ENCODE data around the gene GALNT1.

Gene GALNT1

GRCh38 chr18:35730691-35731370, 149.3 kb downstream of the GALNT1 start:
- Histone ChIP-seq H3K4me3 (ENCODE audit: low read length) (no peak overlapping the region), H3K27ac (ENCODE audit: low read length) (no peak overlapping the region), H3K9me3 (ENCODE audit: control insufficient read depth, insufficient read depth, low read length) (no peaks in the 10 kb centered on the region), H3K27me3 (ENCODE audit: control insufficient read depth, insufficient read depth, low read length) (no peaks in the 10 kb centered on the region), H3K4me1 (ENCODE audit: control insufficient read depth, insufficient read depth, low read length) (no peaks in the 10 kb centered on the region), H3K36me3 (ENCODE audit: control insufficient read depth, insufficient read depth, low read length) (no peaks in the 10 kb centered on the region)
- no CpG with 5 or more reads among the region's 12 CpGs for WGBS (ENCODE audit: insufficient coverage, insufficient read length)
- no peak for DNase-seq (ENCODE audit: low read depth, low spot score)

DNA sequence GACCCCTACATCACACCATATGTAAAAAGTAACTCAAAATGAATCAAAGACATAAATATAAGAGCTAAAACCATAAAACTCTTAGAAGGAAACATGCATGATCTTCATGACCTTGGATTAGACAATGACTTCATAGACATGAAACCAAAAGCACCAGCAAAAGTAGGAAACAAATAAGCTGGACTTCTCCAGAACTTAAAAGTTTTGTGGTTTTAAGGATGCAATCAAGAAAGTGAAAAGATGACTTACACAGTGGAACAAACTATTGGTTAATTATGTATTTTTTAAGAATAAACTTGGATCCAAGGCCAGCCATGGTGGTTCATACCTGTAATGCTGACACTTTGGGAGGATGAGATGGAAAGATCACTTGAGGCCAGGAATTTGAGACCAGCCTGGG, 150.2 kb downstream of the GALNT1 start:
- Histone ChIP-seq H3K4me3 (ENCODE audit: low read length) (no peak overlapping the region), H3K9me3 (ENCODE audit: control insufficient read depth, insufficient read depth, low read length) (no peaks in the 10 kb centered on the region), H3K27me3 (ENCODE audit: control insufficient read depth, insufficient read depth, low read length) (no peaks in the 10 kb centered on the region), H3K4me1 (ENCODE audit: control insufficient read depth, insufficient read depth, low read length) (no peaks in the 10 kb centered on the region), H3K27ac (ENCODE audit: low read length) (no peak overlapping the region), H3K36me3 (ENCODE audit: control insufficient read depth, insufficient read depth, low read length) (no peaks in the 10 kb centered on the region)
- DNase-seq (ENCODE audit: low read depth, low spot score) = no peak

DNA sequence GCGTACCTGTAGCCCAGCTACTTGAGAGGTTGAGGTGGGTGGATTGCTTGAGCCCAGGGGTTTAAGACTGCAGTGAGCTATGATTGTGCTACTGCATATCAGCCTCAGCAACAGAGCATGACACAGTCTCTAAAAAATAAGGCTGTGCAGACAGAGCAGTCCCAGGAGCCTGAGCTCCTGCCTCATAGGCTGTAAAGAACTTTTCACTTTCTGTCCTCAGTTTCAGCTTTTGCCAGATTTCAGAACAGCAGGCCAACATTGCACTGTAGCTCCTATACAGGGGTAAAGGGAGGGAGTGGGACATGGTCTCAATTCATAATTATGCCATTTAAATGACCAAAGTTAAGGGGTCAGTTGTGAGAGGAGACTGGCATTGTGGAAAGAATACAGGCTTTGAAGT, 150.6 kb downstream of the GALNT1 start:
- Histone ChIP-seq H3K4me3 (ENCODE audit: low read length) (no peak overlapping the region), H3K27me3 (ENCODE audit: control insufficient read depth, insufficient read depth, low read length) (no peaks in the 10 kb centered on the region), H3K9me3 (ENCODE audit: control insufficient read depth, insufficient read depth, low read length) (no peaks in the 10 kb centered on the region), H3K4me1 (ENCODE audit: control insufficient read depth, insufficient read depth, low read length) (no peaks in the 10 kb centered on the region; the same call in 1 of the 2 replicates), H3K27ac (ENCODE audit: low read length) (no peak overlapping the region), H3K36me3 (ENCODE audit: control insufficient read depth, insufficient read depth, low read length) (no peaks in the 10 kb centered on the region)
- WGBS (ENCODE audit: insufficient coverage, insufficient read length) = no CpG with 5 or more reads among the region's 1 CpG
- no peak for DNase-seq (ENCODE audit: low read depth, low spot score)

- H3K9me3 ChIP-seq (ENCODE audit: control insufficient read depth, insufficient read depth, low read length) = no peaks in the 10 kb centered on the region
- no peak for DNase-seq (ENCODE audit: low read depth, low spot score)
- no peaks in the 10 kb centered on the region; the same call in 1 of the 2 replicates for H3K4me1 ChIP-seq (ENCODE audit: control insufficient read depth, insufficient read depth, low read length)
- H3K27me3 ChIP-seq (ENCODE audit: control insufficient read depth, insufficient read depth, low read length) = no peaks in the 10 kb centered on the region
- H3K36me3 ChIP-seq (ENCODE audit: control insufficient read depth, insufficient read depth, low read length) = no peaks in the 10 kb centered on the region
- no peak overlapping the region for H3K4me3 ChIP-seq (ENCODE audit: low read length)
- no CpG with 5 or more reads among the region's 1 CpG for WGBS (ENCODE audit: insufficient coverage, insufficient read length)
- no peak overlapping the region for H3K27ac ChIP-seq (ENCODE audit: low read length)
Measured at GRCh38 chr18:35732636-35733035, 151.1 kb downstream of the GALNT1 start.

DNA sequence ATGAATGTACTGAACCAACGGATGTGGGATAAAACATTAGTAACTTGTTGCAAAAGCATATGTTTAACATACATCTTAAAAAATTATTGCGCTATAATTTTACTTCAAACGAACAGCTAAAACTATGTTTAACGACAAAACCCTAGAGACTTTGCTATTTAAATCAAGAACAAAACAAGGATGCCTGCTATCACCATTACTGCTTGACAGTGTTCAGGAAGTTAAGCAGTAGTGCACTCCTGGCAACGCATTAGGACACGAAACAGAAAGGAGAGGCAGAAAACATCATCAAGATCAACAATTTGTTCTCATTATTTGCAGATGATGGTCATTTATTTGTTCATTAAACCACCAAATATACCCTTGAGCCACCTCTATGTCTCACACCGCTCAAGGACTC, 151.9 kb downstream of the GALNT1 start:
- Histone ChIP-seq H3K27me3 (ENCODE audit: control insufficient read depth, insufficient read depth, low read length) (no peaks in the 10 kb centered on the region), H3K36me3 (ENCODE audit: control insufficient read depth, insufficient read depth, low read length) (no peaks in the 10 kb centered on the region), H3K4me1 (ENCODE audit: control insufficient read depth, insufficient read depth, low read length) (no peaks in the 10 kb centered on the region; the same call in 1 of the 2 replicates), H3K4me3 (ENCODE audit: low read length) (no peak overlapping the region), H3K9me3 (ENCODE audit: control insufficient read depth, insufficient read depth, low read length) (no peaks in the 10 kb centered on the region), H3K27ac (ENCODE audit: low read length) (no peak overlapping the region)
- DNase-seq (ENCODE audit: low read depth, low spot score) = no peak
- no CpG with 5 or more reads among the region's 7 CpGs for WGBS (ENCODE audit: insufficient coverage, insufficient read length)

DNA sequence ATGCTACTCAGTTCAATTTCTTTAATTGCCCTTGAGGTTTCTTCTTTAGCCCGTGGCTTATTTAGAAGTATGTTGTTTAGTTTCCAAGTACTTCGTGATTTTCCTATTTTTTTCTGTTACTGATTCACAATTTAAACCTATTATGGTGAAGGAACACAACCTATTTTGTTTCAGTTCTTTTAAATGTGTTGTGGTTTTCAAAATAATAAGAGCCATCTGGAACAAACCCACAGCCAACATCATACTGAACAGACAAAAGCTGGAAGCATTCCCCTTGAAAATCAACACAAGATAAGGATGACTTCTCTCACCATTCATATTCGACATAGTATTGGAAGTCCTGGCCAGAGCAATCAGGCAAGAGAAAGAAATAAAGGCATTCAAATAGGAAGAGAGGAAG, 155.2 kb downstream of the GALNT1 start:
- Histone ChIP-seq H3K36me3 (ENCODE audit: control insufficient read depth, insufficient read depth, low read length) (no peaks in the 10 kb centered on the region), H3K27me3 (ENCODE audit: control insufficient read depth, insufficient read depth, low read length) (no peaks in the 10 kb centered on the region), H3K27ac (ENCODE audit: low read length) (no peak overlapping the region), H3K4me1 (ENCODE audit: control insufficient read depth, insufficient read depth, low read length) (no peaks in the 10 kb centered on the region; the same call in 1 of the 2 replicates), H3K4me3 (ENCODE audit: low read length) (no peak overlapping the region), H3K9me3 (ENCODE audit: control insufficient read depth, insufficient read depth, low read length) (no peaks in the 10 kb centered on the region)
- no CpG with 5 or more reads among the region's 3 CpGs for WGBS (ENCODE audit: insufficient coverage, insufficient read length)
- DNase-seq (ENCODE audit: low read depth, low spot score) = no peak

- no peaks in the 10 kb centered on the region for H3K36me3 ChIP-seq (ENCODE audit: control insufficient read depth, insufficient read depth, low read length)
- H3K9me3 ChIP-seq (ENCODE audit: control insufficient read depth, insufficient read depth, low read length) = no peaks in the 10 kb centered on the region
- H3K4me3 ChIP-seq (ENCODE audit: low read length) = no peak overlapping the region
- H3K27me3 ChIP-seq (ENCODE audit: control insufficient read depth, insufficient read depth, low read length) = no peaks in the 10 kb centered on the region
- no peak for DNase-seq (ENCODE audit: low read depth, low spot score)
- H3K4me1 ChIP-seq (ENCODE audit: control insufficient read depth, insufficient read depth, low read length) = no peaks in the 10 kb centered on the region; the same call in 1 of the 2 replicates
- no peak overlapping the region for H3K27ac ChIP-seq (ENCODE audit: low read length)
Measured at GRCh38 chr18:35739778-35740177, 158.2 kb downstream of the GALNT1 start.

DNA sequence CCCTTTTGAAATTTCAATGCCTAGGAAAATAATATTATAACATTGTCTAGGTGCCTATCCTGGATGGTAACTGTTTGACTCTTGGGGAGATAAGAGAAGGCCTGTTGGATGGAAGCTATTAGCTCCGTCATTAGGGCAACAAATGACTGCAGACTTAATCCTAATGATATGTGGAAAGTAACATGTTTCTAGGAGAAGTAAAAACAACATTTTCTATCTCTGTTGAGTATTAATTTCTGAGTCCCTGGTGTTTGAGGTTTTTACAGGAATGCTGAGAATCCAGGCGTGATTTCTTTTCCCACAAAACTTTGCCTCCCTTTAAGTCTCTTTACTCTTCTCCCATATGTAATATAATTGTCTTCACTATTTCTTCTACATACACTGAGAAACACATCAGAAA, 159.1 kb downstream of the GALNT1 start:
- Histone ChIP-seq H3K36me3 (ENCODE audit: control insufficient read depth, insufficient read depth, low read length) (no peaks in the 10 kb centered on the region), H3K4me3 (ENCODE audit: low read length) (no peak overlapping the region), H3K4me1 (ENCODE audit: control insufficient read depth, insufficient read depth, low read length) (no peaks in the 10 kb centered on the region; the same call in 1 of the 2 replicates), H3K27ac (ENCODE audit: low read length) (no peak overlapping the region), H3K27me3 (ENCODE audit: control insufficient read depth, insufficient read depth, low read length) (no peaks in the 10 kb centered on the region), H3K9me3 (ENCODE audit: control insufficient read depth, insufficient read depth, low read length) (no peaks in the 10 kb centered on the region)
- no CpG with 5 or more reads among the region's 2 CpGs for WGBS (ENCODE audit: insufficient coverage, insufficient read length)
- DNase-seq (ENCODE audit: low read depth, low spot score) = no peak

- H3K9me3 ChIP-seq (ENCODE audit: control insufficient read depth, insufficient read depth, low read length) = no peaks in the 10 kb centered on the region
- DNase-seq (ENCODE audit: low read depth, low spot score) = no peak
- no peak overlapping the region for H3K4me3 ChIP-seq (ENCODE audit: low read length)
- no peaks in the 10 kb centered on the region for H3K27me3 ChIP-seq (ENCODE audit: control insufficient read depth, insufficient read depth, low read length)
- no peak overlapping the region for H3K27ac ChIP-seq (ENCODE audit: low read length)
- H3K4me1 ChIP-seq (ENCODE audit: control insufficient read depth, insufficient read depth, low read length) = peaks cover 4% of the 10 kb centered on the region
- H3K36me3 ChIP-seq (ENCODE audit: control insufficient read depth, insufficient read depth, low read length) = no peaks in the 10 kb centered on the region
Measured at GRCh38 chr18:35743916-35744315, 162.4 kb downstream of the GALNT1 start.

- no peaks in the 10 kb centered on the region for H3K36me3 ChIP-seq (ENCODE audit: control insufficient read depth, insufficient read depth, low read length)
- no CpG with 5 or more reads among the region's 4 CpGs for WGBS (ENCODE audit: insufficient coverage, insufficient read length)
- H3K4me3 ChIP-seq (ENCODE audit: low read length) = no peak overlapping the region
- H3K9me3 ChIP-seq (ENCODE audit: control insufficient read depth, insufficient read depth, low read length) = no peaks in the 10 kb centered on the region
- peaks cover 4% of the 10 kb centered on the region for H3K4me1 ChIP-seq (ENCODE audit: control insufficient read depth, insufficient read depth, low read length)
- no peak for DNase-seq (ENCODE audit: low read depth, low spot score)
- H3K27me3 ChIP-seq (ENCODE audit: control insufficient read depth, insufficient read depth, low read length) = no peaks in the 10 kb centered on the region
- H3K27ac ChIP-seq (ENCODE audit: low read length) = no peak overlapping the region
Measured at GRCh38 chr18:35745814-35746213, 164.3 kb downstream of the GALNT1 start.

- H3K27ac ChIP-seq (ENCODE audit: low read length) = no peak overlapping the region
- H3K27me3 ChIP-seq (ENCODE audit: control insufficient read depth, insufficient read depth, low read length) = no peaks in the 10 kb centered on the region
- no peak overlapping the region for H3K4me3 ChIP-seq (ENCODE audit: low read length)
- no peaks in the 10 kb centered on the region for H3K9me3 ChIP-seq (ENCODE audit: control insufficient read depth, insufficient read depth, low read length)
- WGBS (ENCODE audit: insufficient coverage, insufficient read length) = no CpG with 5 or more reads among the region's 2 CpGs
- H3K4me1 ChIP-seq (ENCODE audit: control insufficient read depth, insufficient read depth, low read length) = peaks cover 4% of the 10 kb centered on the region
- DNase-seq (ENCODE audit: low read depth, low spot score) = no peak
- H3K36me3 ChIP-seq (ENCODE audit: control insufficient read depth, insufficient read depth, low read length) = no peaks in the 10 kb centered on the region
Measured at GRCh38 chr18:35746826-35747339, 165.3 kb downstream of the GALNT1 start.
